OCI-LY3 (cell line): ENCODE measurements around the gene TULP4.

ENCODE experiments used
- H2AFZ ChIP-seq: fragments of 200-600, 300-600 bp; shearing (Covaris generic); 2 replicates; pipeline ENCODE4 v1.6.0; 2014; ENCODE audit warnings: antibody characterized with exemption, low read depth, low read length
- H3K27ac ChIP-seq: fragments of 200-600, 300-600 bp; sonication (generic); 2 replicates; pipeline ENCODE4 v1.5.1; 2014; ENCODE audit warnings: mild to moderate bottlenecking, low read length, moderate library complexity, mixed read lengths
- H3K27me3 ChIP-seq: fragments of 200-600, 300-600 bp; sonication (generic); 2 replicates; pipeline ENCODE4 v1.6.1; 2014; ENCODE audit warnings: low read depth, low read length, mixed read lengths
- H3K36me3 ChIP-seq: fragments of 200-600, 300-600 bp; sonication (generic); replicated peaks from 2 replicates; pipeline ENCODE3; 2014; ENCODE audit warnings: low read depth, low read length, mixed read lengths
- H3K4me1 ChIP-seq: fragments of 300-600, 200-600 bp; sonication (generic); 2 replicates; pipeline ENCODE4 v1.6.1; 2014; ENCODE audit warnings: low read length, mixed read lengths
- H3K4me2 ChIP-seq: fragments of 200-600, 300-600 bp; sonication (generic); 2 replicates; pipeline ENCODE4 v1.6.1; 2014; ENCODE audit warnings: low read length, mixed read lengths
- H3K4me3 ChIP-seq: fragments of 300-600, 200-600 bp; sonication (generic); 2 replicates; pipeline ENCODE4 v1.5.1; 2014; ENCODE audit warnings: antibody characterized with exemption, mild to moderate bottlenecking, low read length, moderate library complexity
- H3K79me2 ChIP-seq: fragments of 300-600, 200-600 bp; shearing (Covaris generic); 2 replicates; pipeline ENCODE4 v1.6.1; 2014; ENCODE audit warnings: mild to moderate bottlenecking, low read length, mixed read lengths
- H3K9ac ChIP-seq: fragments of 300-600, 200-600 bp; shearing (Covaris generic); 2 replicates; pipeline ENCODE4 v1.6.0; 2014; ENCODE audit warnings: mild to moderate bottlenecking, low read length, moderate library complexity
- H3K9me3 ChIP-seq: fragments of 200-600, 300-600 bp; shearing (Covaris generic); 2 replicates; pipeline ENCODE4 v1.6.1; 2014; ENCODE audit warnings: low read length, mixed read lengths; ENCODE audit not compliant: insufficient read depth
- H4K20me1 ChIP-seq: fragments of 200-600, 300-600 bp; sonication (generic); 2 replicates; pipeline ENCODE4 v1.6.1; 2016; ENCODE audit warnings: low read length, mixed read lengths; ENCODE audit not compliant: insufficient read depth
- EZH2phosphoT487 ChIP-seq: fragments of 200-600 bp; shearing (Covaris generic); IDR thresholded peaks from 2 replicates; pipeline ENCODE4 v1.6.1; 2018; ENCODE audit warnings: antibody characterized with exemption, mixed run types, low read depth
- TF ChIP-seq, protein P1 (sequence below): fragments of 200-600, 300-600 bp; sonication (generic); IDR thresholded peaks from 2 replicates; pipeline ENCODE4 v1.5.1; 2014; ENCODE audit warnings: antibody characterized with exemption, low read length, low read depth

Gene TULP4

DNA sequence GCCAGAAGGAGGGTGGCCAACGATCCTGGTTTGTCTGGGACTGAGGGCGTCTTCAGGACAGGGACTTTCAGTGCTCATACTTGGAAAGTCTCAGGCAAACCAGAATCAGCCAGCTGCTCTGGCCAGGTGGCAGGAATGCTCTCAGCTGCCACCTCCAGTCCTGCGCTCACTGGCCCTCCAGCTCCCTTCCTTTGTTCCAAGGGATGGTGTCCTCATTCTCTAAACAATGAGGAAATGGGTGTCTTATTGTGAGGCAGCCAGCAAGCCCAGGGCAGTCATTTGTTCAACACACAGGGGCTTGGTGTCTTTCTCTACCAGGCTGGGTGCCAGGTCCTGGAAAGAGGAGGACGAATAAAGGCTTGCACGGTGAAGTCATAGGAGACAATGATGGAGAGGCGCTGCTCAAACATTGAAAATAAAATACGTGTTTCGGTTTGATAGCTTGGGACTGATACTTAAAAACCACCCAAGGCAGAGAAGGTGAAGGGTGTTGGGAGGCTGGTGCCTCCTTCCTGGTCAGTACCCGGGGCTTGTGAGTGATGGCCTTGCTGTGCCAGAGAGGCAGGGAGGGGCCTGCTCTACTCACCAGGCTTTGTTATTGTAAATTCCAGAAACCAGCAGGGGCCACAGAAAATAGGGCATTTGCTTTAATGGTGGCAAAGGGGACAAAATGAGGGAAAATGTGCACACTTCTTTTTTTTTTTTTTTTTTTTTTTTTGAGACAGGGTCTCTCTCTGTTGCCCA, 236.3 kb downstream of the TULP4 start:
- Histone ChIP-seq H3K4me3 (no peak overlapping the region), H3K27me3 (no peaks in the 10 kb centered on the region), H3K9me3 (no peaks in the 10 kb centered on the region), H4K20me1 (no peaks in the 10 kb centered on the region), H3K27ac (no peak overlapping the region), H3K9ac (no peak overlapping the region), H3K36me3 (no peaks in the 10 kb centered on the region), H3K4me1 (no peaks in the 10 kb centered on the region), H3K4me2 (no peak overlapping the region), H3K79me2 (no peaks in the 10 kb centered on the region), H2AFZ (no peak overlapping the region)
- TF ChIP-seq, protein P1, sequence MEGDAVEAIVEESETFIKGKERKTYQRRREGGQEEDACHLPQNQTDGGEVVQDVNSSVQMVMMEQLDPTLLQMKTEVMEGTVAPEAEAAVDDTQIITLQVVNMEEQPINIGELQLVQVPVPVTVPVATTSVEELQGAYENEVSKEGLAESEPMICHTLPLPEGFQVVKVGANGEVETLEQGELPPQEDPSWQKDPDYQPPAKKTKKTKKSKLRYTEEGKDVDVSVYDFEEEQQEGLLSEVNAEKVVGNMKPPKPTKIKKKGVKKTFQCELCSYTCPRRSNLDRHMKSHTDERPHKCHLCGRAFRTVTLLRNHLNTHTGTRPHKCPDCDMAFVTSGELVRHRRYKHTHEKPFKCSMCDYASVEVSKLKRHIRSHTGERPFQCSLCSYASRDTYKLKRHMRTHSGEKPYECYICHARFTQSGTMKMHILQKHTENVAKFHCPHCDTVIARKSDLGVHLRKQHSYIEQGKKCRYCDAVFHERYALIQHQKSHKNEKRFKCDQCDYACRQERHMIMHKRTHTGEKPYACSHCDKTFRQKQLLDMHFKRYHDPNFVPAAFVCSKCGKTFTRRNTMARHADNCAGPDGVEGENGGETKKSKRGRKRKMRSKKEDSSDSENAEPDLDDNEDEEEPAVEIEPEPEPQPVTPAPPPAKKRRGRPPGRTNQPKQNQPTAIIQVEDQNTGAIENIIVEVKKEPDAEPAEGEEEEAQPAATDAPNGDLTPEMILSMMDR = no peak
- no peak for TF ChIP-seq EZH2phosphoT487

DNA sequence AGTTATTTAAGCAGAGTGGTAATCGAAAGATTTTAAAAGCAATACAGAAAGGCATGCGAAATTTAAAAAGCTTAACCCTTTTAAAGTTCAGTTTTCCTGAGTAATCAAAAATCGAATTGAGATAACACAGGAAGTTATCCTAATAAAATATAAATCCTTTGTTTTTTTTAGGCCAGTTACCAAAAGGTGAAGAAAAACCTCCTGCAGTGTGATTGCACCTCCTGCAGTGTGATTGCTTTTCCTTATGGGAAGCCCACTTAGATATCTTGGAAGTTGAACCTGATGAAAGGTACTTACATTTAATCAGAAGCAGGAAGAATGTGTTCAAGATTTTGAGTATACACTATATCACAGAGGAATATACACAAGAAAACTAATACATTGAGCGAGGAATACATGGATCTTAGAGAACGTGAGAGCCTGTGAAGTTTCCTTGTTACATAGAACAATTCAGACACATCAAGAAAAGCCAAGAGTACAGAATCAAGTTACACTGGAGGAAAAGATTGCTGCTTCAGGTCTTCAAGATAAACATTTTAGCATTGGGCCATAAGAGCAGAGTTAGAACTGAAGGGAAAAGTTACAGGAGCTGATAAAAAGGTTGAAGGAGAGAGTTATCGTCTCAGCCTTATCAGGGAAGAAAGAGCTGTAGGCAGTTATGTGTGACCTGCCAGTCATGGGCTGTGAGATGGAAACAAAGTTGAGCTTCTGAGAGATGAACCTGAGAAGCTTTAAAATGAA, 240.0 kb downstream of the TULP4 start:
- no peaks in the 10 kb centered on the region for H4K20me1 ChIP-seq
- H3K4me3 ChIP-seq = no peak overlapping the region
- TF ChIP-seq, protein P1 = no peak
- no peak for TF ChIP-seq EZH2phosphoT487
- H3K9me3 ChIP-seq = no peaks in the 10 kb centered on the region
- no peaks in the 10 kb centered on the region for H3K27me3 ChIP-seq
- H3K27ac ChIP-seq = no peak overlapping the region
- no peak overlapping the region for H3K4me2 ChIP-seq
- no peak overlapping the region for H3K9ac ChIP-seq
- H3K36me3 ChIP-seq = no peaks in the 10 kb centered on the region
- H3K79me2 ChIP-seq = no peaks in the 10 kb centered on the region
- no peaks in the 10 kb centered on the region for H3K4me1 ChIP-seq
- H2AFZ ChIP-seq = no peak overlapping the region

DNA sequence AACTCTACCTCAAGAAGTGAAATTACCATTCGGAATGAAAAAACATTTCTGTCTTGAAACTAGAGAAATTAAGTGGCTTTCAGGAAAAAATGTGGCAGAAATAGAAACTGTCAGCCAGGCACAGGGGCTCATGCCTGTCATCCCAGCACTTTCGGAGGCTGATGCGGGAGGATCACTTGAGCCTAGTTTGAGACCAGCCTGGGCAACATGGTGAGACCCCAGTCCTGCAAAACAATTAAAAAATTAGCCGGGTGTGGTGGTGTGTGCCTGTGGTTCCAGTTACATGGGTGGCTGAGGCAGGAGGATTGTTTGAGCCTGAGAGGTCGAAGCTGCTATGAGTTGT, 240.5 kb downstream of the TULP4 start:
- no peaks in the 10 kb centered on the region for H3K36me3 ChIP-seq
- H2AFZ ChIP-seq = no peak overlapping the region
- H3K27me3 ChIP-seq = no peaks in the 10 kb centered on the region
- H3K27ac ChIP-seq = no peak overlapping the region
- no peaks in the 10 kb centered on the region for H3K4me1 ChIP-seq
- no peak overlapping the region for H3K4me3 ChIP-seq
- no peaks in the 10 kb centered on the region for H3K9me3 ChIP-seq
- no peak overlapping the region for H3K9ac ChIP-seq
- H4K20me1 ChIP-seq = no peaks in the 10 kb centered on the region
- H3K79me2 ChIP-seq = no peaks in the 10 kb centered on the region
- TF ChIP-seq, protein P1 = no peak
- no peak for TF ChIP-seq EZH2phosphoT487
- H3K4me2 ChIP-seq = no peak overlapping the region

DNA sequence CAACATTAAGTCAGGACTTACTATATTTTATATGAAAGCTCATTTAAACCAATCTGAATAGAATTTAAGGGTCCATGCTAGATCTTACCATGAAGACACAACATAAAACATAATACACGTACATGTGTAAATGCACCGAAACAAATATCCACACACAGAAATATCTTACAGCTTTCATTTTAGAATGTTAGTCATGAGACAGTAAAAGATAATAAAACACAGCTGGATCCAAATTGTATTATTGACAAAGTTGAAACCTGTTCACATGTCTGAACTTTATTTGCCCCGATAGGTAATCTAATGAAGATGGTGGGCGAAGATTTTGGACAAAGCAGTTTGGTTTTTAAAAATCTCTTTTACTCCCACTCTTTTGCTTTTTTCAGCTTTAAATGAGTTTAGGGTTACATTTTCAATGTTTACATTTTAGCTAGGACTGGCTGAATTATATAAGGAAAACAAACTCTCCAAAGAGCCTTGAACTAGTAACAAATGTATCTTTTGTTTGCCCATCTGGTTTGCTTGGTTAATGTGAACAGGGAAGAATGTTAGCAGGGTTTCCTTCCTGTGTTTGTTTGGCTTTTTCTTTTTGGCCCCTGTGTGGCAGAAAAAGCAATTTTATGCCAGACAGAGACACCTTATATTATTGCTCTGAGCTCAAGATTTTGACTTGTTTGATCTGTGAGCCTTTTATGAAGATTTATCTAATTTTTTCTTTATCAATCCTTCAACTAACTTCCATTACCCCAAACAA, 242.5 kb downstream of the TULP4 start:
- no peaks in the 10 kb centered on the region for H3K36me3 ChIP-seq
- no peak overlapping the region for H3K27ac ChIP-seq
- no peaks in the 10 kb centered on the region for H3K9me3 ChIP-seq
- no peaks in the 10 kb centered on the region for H3K27me3 ChIP-seq
- no peaks in the 10 kb centered on the region for H4K20me1 ChIP-seq
- H2AFZ ChIP-seq = no peak overlapping the region
- no peak overlapping the region for H3K4me2 ChIP-seq
- no peak overlapping the region for H3K4me3 ChIP-seq
- peaks cover 6% of the 10 kb centered on the region; the same call in 1 of the 2 replicates for H3K4me1 ChIP-seq
- TF ChIP-seq EZH2phosphoT487 = no peak
- TF ChIP-seq, protein P1 = no peak
- no peaks in the 10 kb centered on the region for H3K79me2 ChIP-seq
- H3K9ac ChIP-seq = no peak overlapping the region
